Measurements from ENCODE around the gene TFIP11.

TFIP11 gene

GRCh38 chr22:26443901-26444690 lies 68.2 kb downstream of the TFIP11 start:
- DNase-seq (ENCODE audit: low spot score in 2 of 2) (no peak), ATAC-seq (no peak)
- H3K27ac Mint-ChIP-seq, result no peak overlapping the region
- H3K36me3 Mint-ChIP-seq, result peaks cover 56% of the 10 kb centered on the region
- H3K9me3 Mint-ChIP-seq, result no peaks in the 10 kb centered on the region
- H3K4me3 Mint-ChIP-seq, result no peak overlapping the region
- no peaks in the 10 kb centered on the region for H3K4me1 Mint-ChIP-seq

GRCh38 chr22:26442086-26442756 lies 70.1 kb downstream of the TFIP11 start:
- DNase-seq (ENCODE audit: low spot score in 2 of 2), result no peak
- H3K9me3 Mint-ChIP-seq, result no peaks in the 10 kb centered on the region
- peaks cover 8% of the 10 kb centered on the region for H3K4me1 Mint-ChIP-seq
- no peak overlapping the region for H3K27ac Mint-ChIP-seq
- H3K4me3 Mint-ChIP-seq, result no peak overlapping the region
- ATAC-seq, result no peak
- peaks cover 59% of the 10 kb centered on the region for H3K36me3 Mint-ChIP-seq
